ENCODE data around the gene DPEP3. TPM values are rescaled to one million over a fixed set of nuclear protein-coding genes. Genes with fewer than 3 reads are reported as not detected.

The DPEP3 gene
- total and polyA plus RNA-seq, 2 experiments from 2014 or later, result not detected

- Histone ChIP-seq H3K9me2 (replicated peaks; ENCODE audit: insufficient read depth) (no peaks in the 10 kb centered on the region), H3K4me1 (ENCODE audit: insufficient read depth) (no peaks in the 10 kb centered on the region), H3K4me3 (no peak overlapping the region), H3K9me3 (ENCODE audit: low read depth) (no peaks in the 10 kb centered on the region), H3K36me3 (replicated peaks; ENCODE audit: insufficient read depth, low read depth) (no peaks in the 10 kb centered on the region), H3K27me3 (no peaks in the 10 kb centered on the region), H3K27ac (no peak overlapping the region), H2AFZ (no peak overlapping the region), H3K4me2 (no peak overlapping the region), H3K79me2 (peaks cover 27% of the 10 kb centered on the region), H4K20me1 (ENCODE audit: insufficient read depth, poor library complexity, severe bottlenecking) (peaks cover 21% of the 10 kb centered on the region)
- TF ChIP-seq EZH2 (IDR thresholded peaks at IDR 0.05; ENCODE audit: borderline replicate concordance), result no peak
- TF ChIP-seq EZH2phosphoT487 (IDR thresholded peaks at IDR 0.05; ENCODE audit: low read depth, severe bottlenecking, unreplicated experiment), result no peak
- TF ChIP-seq CTCF (IDR thresholded peaks at IDR 0.05; ENCODE audit: poor library complexity), result no peak
- no peak for DNase-seq (ENCODE audit: low spot score)
- 89% methylated on average over 11 of the region's 11 CpGs for WGBS (ENCODE audit: low lambda C conversion rate, missing lambda C conversion rate)
Measured at GRCh38 chr16:67959536-67960329, 20.6 kb downstream of the DPEP3 start.

GRCh38 chr16:67957622-67958021 lies 22.7 kb downstream of the DPEP3 start:
- no peak for TF ChIP-seq CTCF (IDR thresholded peaks at IDR 0.05; ENCODE audit: poor library complexity)
- H3K4me2 ChIP-seq, result no peak overlapping the region
- no peaks in the 10 kb centered on the region for H3K4me1 ChIP-seq (ENCODE audit: insufficient read depth)
- no peaks in the 10 kb centered on the region for H3K9me3 ChIP-seq (ENCODE audit: low read depth)
- no peak for DNase-seq (ENCODE audit: low spot score)
- WGBS (ENCODE audit: low lambda C conversion rate, missing lambda C conversion rate), result 95% methylated on average over 9 of the region's 9 CpGs
- H3K36me3 ChIP-seq (replicated peaks; ENCODE audit: insufficient read depth, low read depth), result no peaks in the 10 kb centered on the region
- H3K27ac ChIP-seq, result no peak overlapping the region
- peaks cover 6% of the 10 kb centered on the region for H3K79me2 ChIP-seq
- peaks cover 2% of the 10 kb centered on the region for H4K20me1 ChIP-seq (ENCODE audit: insufficient read depth, poor library complexity, severe bottlenecking)
- no peaks in the 10 kb centered on the region for H3K27me3 ChIP-seq
- no peak overlapping the region for H3K4me3 ChIP-seq
- H3K9me2 ChIP-seq (replicated peaks; ENCODE audit: insufficient read depth), result no peaks in the 10 kb centered on the region
- no peak overlapping the region for H2AFZ ChIP-seq

GRCh38 chr16:67954421-67955196 lies 25.7 kb downstream of the DPEP3 start:
- Histone ChIP-seq H3K9me2 (replicated peaks; ENCODE audit: insufficient read depth) (no peaks in the 10 kb centered on the region), H3K27ac (no peak overlapping the region), H3K4me1 (ENCODE audit: insufficient read depth) (no peaks in the 10 kb centered on the region), H3K79me2 (no peaks in the 10 kb centered on the region), H3K9me3 (ENCODE audit: low read depth) (no peaks in the 10 kb centered on the region), H4K20me1 (ENCODE audit: insufficient read depth, poor library complexity, severe bottlenecking) (no peaks in the 10 kb centered on the region), H2AFZ (no peak overlapping the region), H3K27me3 (no peaks in the 10 kb centered on the region), H3K36me3 (replicated peaks; ENCODE audit: insufficient read depth, low read depth) (no peaks in the 10 kb centered on the region), H3K4me3 (no peak overlapping the region), H3K4me2 (no peak overlapping the region)
- 88% methylated on average over 10 of the region's 10 CpGs for WGBS (ENCODE audit: low lambda C conversion rate, missing lambda C conversion rate)
- no peak for DNase-seq (ENCODE audit: low spot score)
- TF ChIP-seq EZH2phosphoT487 (IDR thresholded peaks at IDR 0.05; ENCODE audit: low read depth, severe bottlenecking, unreplicated experiment) (no peak), CTCF (IDR thresholded peaks at IDR 0.05; ENCODE audit: poor library complexity) (no peak), EZH2 (IDR thresholded peaks at IDR 0.05; ENCODE audit: borderline replicate concordance) (no peak)
